Fibroblast of mammary gland (primary cell): ENCODE data around the gene FTO.

ENCODE experiments used
- DNase-seq: peaks from one replicate; pipeline ENCODE4 v3.0.0-alpha.2; 2010; ENCODE audit warnings: low read depth
- H3K4me3 ChIP-seq: 2 replicates; pipeline ENCODE4 v1.5.1; 2011; ENCODE audit warnings: low read depth, mild to moderate bottlenecking, low read length, moderate library complexity; ENCODE audit not compliant: control insufficient read depth
- TF ChIP-seq, protein P1 (sequence below): conservative IDR thresholded peaks from 2 replicates; pipeline ENCODE4 v1.5.1; 2011; ENCODE audit warnings: low read depth, low read length, inconsistent platforms; ENCODE audit not compliant: control insufficient read depth, insufficient read depth

The FTO gene

DNA sequence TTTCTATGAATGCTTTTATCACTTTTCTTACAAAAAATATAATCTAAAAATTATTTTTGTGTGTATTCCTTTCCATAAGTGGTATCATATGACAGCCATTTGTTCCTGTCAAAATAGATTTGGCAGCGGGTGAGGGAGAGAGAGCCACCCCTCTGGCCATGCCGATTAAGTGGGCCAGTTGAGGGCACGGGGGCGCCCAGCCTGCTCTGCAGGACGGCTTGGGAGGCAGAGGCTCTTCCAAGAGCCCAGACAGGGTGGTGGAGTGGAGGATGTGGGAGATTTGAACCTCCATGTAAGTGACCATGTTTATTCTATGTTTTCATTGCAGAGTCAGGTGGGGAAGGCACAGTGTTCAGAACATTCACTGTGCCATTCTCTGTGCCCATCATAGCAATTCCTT, 493.8 kb downstream of the FTO start:
- TF ChIP-seq, protein P1, sequence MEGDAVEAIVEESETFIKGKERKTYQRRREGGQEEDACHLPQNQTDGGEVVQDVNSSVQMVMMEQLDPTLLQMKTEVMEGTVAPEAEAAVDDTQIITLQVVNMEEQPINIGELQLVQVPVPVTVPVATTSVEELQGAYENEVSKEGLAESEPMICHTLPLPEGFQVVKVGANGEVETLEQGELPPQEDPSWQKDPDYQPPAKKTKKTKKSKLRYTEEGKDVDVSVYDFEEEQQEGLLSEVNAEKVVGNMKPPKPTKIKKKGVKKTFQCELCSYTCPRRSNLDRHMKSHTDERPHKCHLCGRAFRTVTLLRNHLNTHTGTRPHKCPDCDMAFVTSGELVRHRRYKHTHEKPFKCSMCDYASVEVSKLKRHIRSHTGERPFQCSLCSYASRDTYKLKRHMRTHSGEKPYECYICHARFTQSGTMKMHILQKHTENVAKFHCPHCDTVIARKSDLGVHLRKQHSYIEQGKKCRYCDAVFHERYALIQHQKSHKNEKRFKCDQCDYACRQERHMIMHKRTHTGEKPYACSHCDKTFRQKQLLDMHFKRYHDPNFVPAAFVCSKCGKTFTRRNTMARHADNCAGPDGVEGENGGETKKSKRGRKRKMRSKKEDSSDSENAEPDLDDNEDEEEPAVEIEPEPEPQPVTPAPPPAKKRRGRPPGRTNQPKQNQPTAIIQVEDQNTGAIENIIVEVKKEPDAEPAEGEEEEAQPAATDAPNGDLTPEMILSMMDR, result no peak
- H3K4me3 ChIP-seq, result no peak overlapping the region
- no peak for DNase-seq

DNA sequence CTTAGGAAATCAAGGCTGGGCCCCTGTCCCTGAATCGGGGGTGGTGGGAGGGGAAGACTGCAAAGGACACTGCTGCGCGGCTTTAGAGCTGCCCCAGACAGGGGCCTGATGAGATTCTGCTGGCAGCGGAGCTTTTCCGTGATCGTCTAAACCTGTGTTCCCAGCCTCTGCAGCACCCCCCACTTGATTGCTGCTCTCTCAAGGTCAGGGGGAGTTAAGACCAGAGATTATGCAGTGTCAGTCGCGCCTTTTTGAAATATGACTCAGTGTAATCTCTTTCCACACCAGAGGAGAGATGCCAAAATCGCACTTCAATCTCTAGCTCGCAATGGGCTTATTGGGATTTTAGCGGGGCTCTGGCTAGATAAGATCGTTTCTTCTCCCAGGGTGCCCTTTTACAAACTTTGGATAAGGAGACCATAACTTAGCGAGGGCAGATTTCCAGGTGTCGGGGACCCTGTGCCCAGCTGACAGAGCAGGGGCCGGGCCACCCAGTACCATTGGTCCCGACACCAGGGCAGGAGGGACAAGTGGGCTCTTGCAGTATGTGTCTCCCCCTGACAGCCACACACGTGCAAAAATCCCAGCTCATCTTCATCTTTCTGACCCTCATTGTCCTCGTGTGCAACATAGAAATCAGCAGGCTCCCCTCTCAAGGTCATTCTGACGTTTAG, 495.7 kb downstream of the FTO start:
- no peak overlapping the region for H3K4me3 ChIP-seq
- TF ChIP-seq, protein P1, result no peak
- DNase-seq, result no peak

DNA sequence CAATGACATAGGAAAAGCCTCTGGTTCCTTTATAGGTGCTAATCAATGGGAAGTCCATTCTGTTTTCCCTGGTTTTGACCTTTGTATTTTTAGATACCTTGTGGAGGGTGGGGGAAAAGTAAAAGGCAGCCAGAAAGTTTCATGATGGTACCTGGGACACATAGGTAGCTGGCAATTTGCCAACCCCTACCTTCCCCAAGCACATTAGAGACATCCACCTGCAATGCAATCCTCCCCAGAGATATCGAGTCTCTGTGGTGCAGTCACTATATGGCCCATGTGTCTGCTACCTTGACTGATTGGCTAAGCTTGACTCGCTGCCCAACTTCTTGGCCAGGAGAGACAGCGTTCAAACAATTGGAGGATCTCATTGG, 496.2 kb downstream of the FTO start:
- H3K4me3 ChIP-seq, result no peak overlapping the region
- no peak for DNase-seq
- TF ChIP-seq, protein P1, result no peak

DNA sequence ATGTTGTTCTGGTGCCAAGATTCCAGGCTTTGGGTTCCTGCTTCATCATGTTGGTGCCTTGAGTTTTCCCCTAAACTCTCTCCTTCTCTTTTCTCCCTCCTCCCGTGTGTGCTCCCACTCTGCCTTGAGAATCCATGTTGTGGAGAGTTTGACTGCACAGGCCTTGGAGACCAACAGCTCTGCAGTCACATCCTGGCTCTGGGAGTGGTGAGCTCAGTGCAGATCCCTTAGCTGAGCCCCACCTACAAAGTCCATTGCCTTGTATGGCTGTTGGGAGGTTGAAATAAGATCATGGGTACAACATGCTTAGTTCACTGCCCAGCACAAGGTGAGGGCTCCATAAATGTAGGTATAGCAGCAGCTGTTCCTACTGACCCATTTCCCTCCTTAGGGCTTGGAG, 496.8 kb downstream of the FTO start:
- DNase-seq, result no peak
- TF ChIP-seq, protein P1, result no peak
- no peak overlapping the region for H3K4me3 ChIP-seq

DNA sequence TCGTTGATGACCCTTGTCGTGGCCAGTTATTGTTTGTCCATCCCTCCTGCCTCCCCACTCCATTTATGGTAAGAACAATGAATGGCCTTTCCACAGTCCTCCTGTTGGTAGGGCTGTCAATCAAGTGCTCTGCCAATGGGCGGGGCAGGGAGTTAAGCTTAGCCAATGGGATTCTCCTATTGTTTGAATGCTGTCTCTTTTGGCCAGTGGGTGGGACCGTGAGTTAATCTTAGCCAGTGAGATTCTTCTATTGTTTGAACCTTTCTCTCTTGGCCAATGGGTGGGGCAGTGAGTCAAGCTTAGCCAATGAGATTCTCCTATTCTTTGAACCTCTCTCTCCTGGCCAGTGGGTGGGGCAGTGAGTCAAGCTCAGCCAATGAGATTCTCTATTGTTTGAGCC, 497.2 kb downstream of the FTO start:
- TF ChIP-seq, protein P1, result no peak
- H3K4me3 ChIP-seq, result no peak overlapping the region
- no peak for DNase-seq
